ENCODE measurements around the gene KIR3DL3.
"Not testable (repeated sequence)": the region's sequence is repeated elsewhere in the genome, so short reads cannot be mapped to it uniquely, and the experiment has no call there.

The KIR3DL3 gene

GRCh38 chr19:54729416-54730188 is 5.4 kb downstream of the KIR3DL3 start:
- TF ChIP-seq Cebpa-rat (IDR thresholded peaks at IDR 0.05) = no peak
- no peaks in the 10 kb centered on the region for H3K4me1 ChIP-seq
- H3K4me3 ChIP-seq = no peak overlapping the region
- H3K27me3 ChIP-seq = no peaks in the 10 kb centered on the region
- no peak overlapping the region for H3K9ac ChIP-seq
- H3K27ac ChIP-seq = no peak overlapping the region
- no peaks in the 10 kb centered on the region for H4K20me1 ChIP-seq
- no peaks in the 10 kb centered on the region for H3K36me3 ChIP-seq
- peaks cover 9% of the 10 kb centered on the region; the same call in 1 of the 2 replicates for H3K9me3 ChIP-seq
- H3K4me2 ChIP-seq = no peak overlapping the region

- no peaks in the 10 kb centered on the region for H3K27me3 ChIP-seq
- no peaks in the 10 kb centered on the region for H4K20me1 ChIP-seq
- H3K9ac ChIP-seq = no peak overlapping the region
- no peak overlapping the region for H3K4me3 ChIP-seq
- H3K4me1 ChIP-seq = no peaks in the 10 kb centered on the region
- no peaks in the 10 kb centered on the region for H3K36me3 ChIP-seq
- no peak for TF ChIP-seq Cebpa-rat (IDR thresholded peaks at IDR 0.05)
- no peak overlapping the region for H3K27ac ChIP-seq
- no peak overlapping the region for H3K4me2 ChIP-seq
- peaks cover 14% of the 10 kb centered on the region; the same call in 1 of the 2 replicates for H3K9me3 ChIP-seq
Measured at GRCh38 chr19:54731191-54731590, 6.9 kb downstream of the KIR3DL3 start.

GRCh38 chr19:54738306-54738705 is 14.1 kb downstream of the KIR3DL3 start, which contains the start of gene KIR2DL3:
Gene KIR2DL3, plus strand, starts transcription at chr19:54738513. Its CDS starts 33 bp downstream, at chr19:54738546.
- peaks cover 18% of the 10 kb centered on the region; the same call in 1 of the 2 replicates for H3K9me3 ChIP-seq
- H3K27ac ChIP-seq, H3K4me3 ChIP-seq, H3K36me3 ChIP-seq, H3K4me1 ChIP-seq, H3K4me2 ChIP-seq, H3K9ac ChIP-seq, H3K27me3 ChIP-seq, H4K20me1 ChIP-seq: not testable (repeated sequence)

- TF ChIP-seq Cebpa-rat (IDR thresholded peaks at IDR 0.05) = no peak
- Histone ChIP-seq H3K27ac (no peak overlapping the region), H4K20me1 (no peaks in the 10 kb centered on the region), H3K9me3 (peaks cover 18% of the 10 kb centered on the region; the same call in 1 of the 2 replicates), H3K9ac (no peak overlapping the region), H3K27me3 (no peaks in the 10 kb centered on the region), H3K4me1 (no peaks in the 10 kb centered on the region), H3K36me3 (no peaks in the 10 kb centered on the region), H3K4me3 (no peak overlapping the region), H3K4me2 (no peak overlapping the region)
Measured at GRCh38 chr19:54738715-54739114, 14.5 kb downstream of the KIR3DL3 start.

- TF ChIP-seq Cebpa-rat (IDR thresholded peaks at IDR 0.05) = no peak
- Histone ChIP-seq H4K20me1 (no peaks in the 10 kb centered on the region), H3K9me3 (peaks cover 7% of the 10 kb centered on the region; the same call in 1 of the 2 replicates), H3K36me3 (no peaks in the 10 kb centered on the region), H3K9ac (no peak overlapping the region), H3K4me1 (no peaks in the 10 kb centered on the region), H3K4me3 (no peak overlapping the region), H3K27ac (no peak overlapping the region), H3K27me3 (no peaks in the 10 kb centered on the region), H3K4me2 (no peak overlapping the region)
Measured at GRCh38 chr19:54739587-54740497, 15.6 kb downstream of the KIR3DL3 start.

GRCh38 chr19:54741950-54742349 is 17.7 kb downstream of the KIR3DL3 start:
- not testable (repeated sequence) for H4K20me1 ChIP-seq

GRCh38 chr19:54744080-54744479 is 19.8 kb downstream of the KIR3DL3 start:
- not testable (repeated sequence) for H3K4me3 ChIP-seq, H3K9me3 ChIP-seq, H3K4me1 ChIP-seq, H3K4me2 ChIP-seq, H3K27ac ChIP-seq, H3K27me3 ChIP-seq, H4K20me1 ChIP-seq, H3K36me3 ChIP-seq, H3K9ac ChIP-seq

More at GRCh38 chr19:54741950-54742349, 17.7 kb downstream of the KIR3DL3 start:
- not testable (repeated sequence) for H3K36me3 ChIP-seq, H3K9ac ChIP-seq, H3K27me3 ChIP-seq, H3K4me2 ChIP-seq, H3K4me1 ChIP-seq, H3K9me3 ChIP-seq, H3K27ac ChIP-seq, H3K4me3 ChIP-seq

- H3K36me3 ChIP-seq, H3K27me3 ChIP-seq, H3K4me3 ChIP-seq, H3K4me1 ChIP-seq, H3K4me2 ChIP-seq, H3K9ac ChIP-seq, H3K27ac ChIP-seq, H4K20me1 ChIP-seq, H3K9me3 ChIP-seq: not testable (repeated sequence)
Measured at GRCh38 chr19:54747614-54748322, 23.5 kb downstream of the KIR3DL3 start.

GRCh38 chr19:54750276-54750675 is 26.0 kb downstream of the KIR3DL3 start:
- not testable (repeated sequence) for H3K9me3 ChIP-seq, H4K20me1 ChIP-seq, H3K27me3 ChIP-seq, H3K36me3 ChIP-seq, H3K4me1 ChIP-seq, H3K27ac ChIP-seq, H3K4me2 ChIP-seq, H3K9ac ChIP-seq, H3K4me3 ChIP-seq

GRCh38 chr19:54756204-54757110 is 32.2 kb downstream of the KIR3DL3 start:
- H3K4me2 ChIP-seq, H3K36me3 ChIP-seq, H4K20me1 ChIP-seq, H3K9me3 ChIP-seq, H3K9ac ChIP-seq, H3K4me3 ChIP-seq, H3K27me3 ChIP-seq, H3K27ac ChIP-seq, H3K4me1 ChIP-seq: not testable (repeated sequence)

GRCh38 chr19:54758577-54758976 is 34.3 kb downstream of the KIR3DL3 start:
- not testable (repeated sequence) for H3K27ac ChIP-seq, H3K4me2 ChIP-seq, H3K27me3 ChIP-seq, H3K4me1 ChIP-seq, H3K36me3 ChIP-seq, H3K9ac ChIP-seq, H3K4me3 ChIP-seq, H3K9me3 ChIP-seq, H4K20me1 ChIP-seq

GRCh38 chr19:54764219-54764618 is 40.0 kb downstream of the KIR3DL3 start:
- H3K9me3 ChIP-seq = peaks cover 14% of the 10 kb centered on the region
- not testable (repeated sequence) for H3K4me2 ChIP-seq, H3K9ac ChIP-seq, H3K27me3 ChIP-seq, H3K4me1 ChIP-seq, H4K20me1 ChIP-seq, H3K27ac ChIP-seq, H3K36me3 ChIP-seq, H3K4me3 ChIP-seq

- peaks cover 14% of the 10 kb centered on the region for H3K9me3 ChIP-seq
- H3K36me3 ChIP-seq, H3K27me3 ChIP-seq, H3K4me2 ChIP-seq, H3K4me1 ChIP-seq, H3K4me3 ChIP-seq, H3K9ac ChIP-seq, H4K20me1 ChIP-seq, H3K27ac ChIP-seq: not testable (repeated sequence)
Measured at GRCh38 chr19:54766464-54766863, 42.2 kb downstream of the KIR3DL3 start.

Measured in BLaER1 (cell line).